Smooth muscle cell (in vitro differentiated cells): ENCODE data around the gene NFATC1. TPM values are rescaled to one million over a fixed set of nuclear protein-coding genes. Genes with fewer than 3 reads are reported as not detected.

Source experiments
- DNase-seq: peaks from one replicate; lab custom pipeline; 2025; ENCODE audit not compliant: unreplicated experiment; lab: John Stamatoyannopoulos, UW
- H2AFZ ChIP-seq: fragments of 200-600 bp; sonication (generic); 2 replicates; pipeline ENCODE4 v1.6.0; 2016; ENCODE audit warnings: antibody characterized with exemption, low read depth, mild to moderate bottlenecking
- H3F3A ChIP-seq: fragments of 200-600 bp; sonication (generic); 2 replicates; pipeline ENCODE4 v1.6.0; 2017; ENCODE audit warnings: antibody characterized with exemption, low read depth
- H3K27ac ChIP-seq: fragments of 200-600 bp; sonication (generic); 2 replicates; pipeline ENCODE4 v1.5.1; 2016; ENCODE audit warnings: low read depth, mild to moderate bottlenecking
- H3K27me3 ChIP-seq: fragments of 200-600 bp; sonication (generic); 2 replicates; pipeline ENCODE4 v1.6.1; 2016; ENCODE audit warnings: low read depth, mild to moderate bottlenecking
- H3K36me3 ChIP-seq: fragments of 200-600 bp; sonication (generic); 2 replicates; pipeline ENCODE4 v1.5.1; 2016; ENCODE audit warnings: low read depth
- H3K4me1 ChIP-seq: fragments of 200-600 bp; sonication (generic); 2 replicates; pipeline ENCODE4 v1.5.1; 2016; ENCODE audit warnings: low read depth
- H3K4me2 ChIP-seq: fragments of 200-600 bp; sonication (generic); 2 replicates; pipeline ENCODE4 v1.6.0; 2016; ENCODE audit warnings: mild to moderate bottlenecking
- H3K4me3 ChIP-seq: fragments of 200-600 bp; sonication (generic); 2 replicates; pipeline ENCODE4 v1.5.1; 2016; ENCODE audit warnings: mild to moderate bottlenecking
- H3K79me2 ChIP-seq: fragments of 200-600 bp; sonication (generic); 2 replicates; pipeline ENCODE4 v1.6.0; 2016; ENCODE audit warnings: low read depth, mild to moderate bottlenecking
- H3K9ac ChIP-seq: fragments of 200-600 bp; sonication (generic); 2 replicates; pipeline ENCODE4 v1.6.0; 2016; ENCODE audit warnings: low read depth
- H3K9me3 ChIP-seq: fragments of 200-600 bp; sonication (generic); replicated peaks from 2 replicates; pipeline ENCODE4 v1.5.1; 2016; ENCODE audit warnings: low read depth
- H4K20me1 ChIP-seq: fragments of 200-600 bp; sonication (generic); 2 replicates; pipeline ENCODE4 v1.6.0; 2016; ENCODE audit warnings: low read depth
- CTCF ChIP-seq: fragments of 200-600 bp; sonication (generic); IDR thresholded peaks from 2 replicates; pipeline ENCODE4 v1.5.1; 2017; ENCODE audit warnings: borderline replicate concordance, mild to moderate bottlenecking, antibody characterized with exemption; ENCODE audit not compliant: insufficient read depth, poor library complexity, severe bottlenecking
- WGBS: methylation state at CpG from one replicate; pipeline ENCODE4 v1.1.7; 2016; ENCODE audit warnings: low lambda C conversion rate; 5-methylcytosine and 5-hydroxymethylcytosine counted together
- polyA plus RNA-seq: library from polyadenylated mRNA; unstranded; fragments of >200 nt; fragmentation: Nextera tagmentation; extraction: Ambion mirVana; gene quantifications from 2 replicates; pipeline ENCODE4 v1.2.1, GENCODE V29; 2016
- total RNA-seq: library from RNA; depleted of rRNA; stranded (reverse); fragments of >200 nt; gene quantifications from 2 replicates; pipeline ENCODE4 v1.2.3, GENCODE V29; 2014

The NFATC1 gene
- total and polyA plus RNA-seq, 2 experiments from 2014 or later, result 13.1 to 19.2 TPM

GRCh38 chr18:79552140-79552631 lies 156.5 kb downstream of the NFATC1 start:
- no peak overlapping the region for H2AFZ ChIP-seq
- no peaks in the 10 kb centered on the region for H3K27me3 ChIP-seq
- no peak for TF ChIP-seq CTCF
- H3K4me1 ChIP-seq, result no peaks in the 10 kb centered on the region
- no peak overlapping the region for H3K27ac ChIP-seq
- no peaks in the 10 kb centered on the region for H3K9me3 ChIP-seq
- H3K9ac ChIP-seq, result no peak overlapping the region
- 92% methylated on average over 20 of the region's 20 CpGs for WGBS
- DNase-seq, result no peak
- no peaks in the 10 kb centered on the region for H4K20me1 ChIP-seq
- no peaks in the 10 kb centered on the region for H3K36me3 ChIP-seq
- H3K4me3 ChIP-seq, result no peak overlapping the region
- H3K79me2 ChIP-seq, result no peaks in the 10 kb centered on the region
- no peak overlapping the region for H3K4me2 ChIP-seq
- H3F3A ChIP-seq, result no peaks in the 10 kb centered on the region

GRCh38 chr18:79552696-79553095 lies 157.0 kb downstream of the NFATC1 start:
- Histone ChIP-seq H3K36me3 (no peaks in the 10 kb centered on the region), H3K9me3 (no peaks in the 10 kb centered on the region), H3K27ac (no peak overlapping the region), H3K27me3 (no peaks in the 10 kb centered on the region), H4K20me1 (no peaks in the 10 kb centered on the region), H3K4me2 (no peak overlapping the region), H3K9ac (no peak overlapping the region), H3K4me1 (no peaks in the 10 kb centered on the region), H3F3A (no peaks in the 10 kb centered on the region), H3K4me3 (no peak overlapping the region), H3K79me2 (no peaks in the 10 kb centered on the region), H2AFZ (no peak overlapping the region)
- TF ChIP-seq CTCF, result no peak
- 85% methylated on average over 25 of the region's 25 CpGs for WGBS
- no peak for DNase-seq

- no peak overlapping the region for H3K4me2 ChIP-seq
- DNase-seq, result no peak
- no peak for TF ChIP-seq CTCF
- no peak overlapping the region for H3K9ac ChIP-seq
- no peak overlapping the region for H3K4me3 ChIP-seq
- no peak overlapping the region for H2AFZ ChIP-seq
- no peaks in the 10 kb centered on the region for H3K36me3 ChIP-seq
- H3K4me1 ChIP-seq, result no peaks in the 10 kb centered on the region
- 91% methylated on average over 24 of the region's 24 CpGs for WGBS
- H3K27ac ChIP-seq, result no peak overlapping the region
- H3F3A ChIP-seq, result no peaks in the 10 kb centered on the region
- H3K27me3 ChIP-seq, result no peaks in the 10 kb centered on the region
- H3K79me2 ChIP-seq, result no peaks in the 10 kb centered on the region
- H4K20me1 ChIP-seq, result no peaks in the 10 kb centered on the region
- no peaks in the 10 kb centered on the region for H3K9me3 ChIP-seq
These were observed 157.4 kb downstream of the NFATC1 start for GRCh38 chr18:79553154-79553553.

- DNase-seq, result no peak
- H3K36me3 ChIP-seq, result no peaks in the 10 kb centered on the region
- no peaks in the 10 kb centered on the region for H3K27me3 ChIP-seq
- H3K4me3 ChIP-seq, result no peak overlapping the region
- 95% methylated on average over 25 of the region's 25 CpGs for WGBS
- H2AFZ ChIP-seq, result no peak overlapping the region
- H3K79me2 ChIP-seq, result no peaks in the 10 kb centered on the region
- no peaks in the 10 kb centered on the region for H3F3A ChIP-seq
- no peak overlapping the region for H3K27ac ChIP-seq
- H3K9me3 ChIP-seq, result no peaks in the 10 kb centered on the region
- no peak overlapping the region for H3K4me2 ChIP-seq
- no peaks in the 10 kb centered on the region for H3K4me1 ChIP-seq
- H4K20me1 ChIP-seq, result no peaks in the 10 kb centered on the region
- no peak for TF ChIP-seq CTCF
- no peak overlapping the region for H3K9ac ChIP-seq
These were observed 158.0 kb downstream of the NFATC1 start for GRCh38 chr18:79553696-79554095.
